Posterior cingulate gyrus (tissue), 11 donors: ENCODE data around the gene EIF6.
"Not testable (repeated sequence)": the region's sequence is repeated elsewhere in the genome, so short reads cannot be mapped to it uniquely, and the experiment has no call there.

Source experiments
- DNase-seq, 10 donors: peaks; one replicate each; pipeline versions ENCODE4 v3.0.0 to v3.0.0-alpha.2; 2020 to 2021; ENCODE audit warnings: mixed read lengths in 3 of 10
- intact Hi-C: fragments of 100-400 bp; cut with DNase I; formaldehyde crosslinking; loops from one replicate; pipeline ENCODE4 v1.15.1; 2023

The EIF6 gene

GRCh38 chr20:35284267-35284991, at the start of gene EIF6:
TSS of gene EIF6 (minus strand) at chr20:35284772. CDS start at chr20:35284487, 285 bp downstream.
- intact Hi-C loops, result no loop called here
- peak; percentile 61 to 97 (median 83) for DNase-seq

GRCh38 chr20:35333606-35334005, 49.0 kb upstream of the EIF6 start:
- intact Hi-C loops, result no loop called here
- DNase-seq, result no peak

- DNase-seq, result no peak
- intact Hi-C loops, result no loop called here
Observed at GRCh38 chr20:35332540-35333200, 48.1 kb upstream of the EIF6 start.

GRCh38 chr20:35329435-35330139, 45.0 kb upstream of the EIF6 start:
- intact Hi-C loops, result no loop called here
- DNase-seq, result no peak

- intact Hi-C loops, result no loop called here
- no peak for DNase-seq
Observed at GRCh38 chr20:35328689-35329088, 44.1 kb upstream of the EIF6 start.

GRCh38 chr20:35328095-35328685, 43.6 kb upstream of the EIF6 start:
- no peak for DNase-seq
- intact Hi-C loops, result no loop called here

GRCh38 chr20:35327074-35327976, 42.8 kb upstream of the EIF6 start:
- intact Hi-C loops, result no loop called here
- no peak for DNase-seq

GRCh38 chr20:35326740-35327073, 42.1 kb upstream of the EIF6 start:
- intact Hi-C loops, result no loop called here

GRCh38 chr20:35326021-35326739, 41.6 kb upstream of the EIF6 start:
- intact Hi-C loops, result no loop called here
- DNase-seq, result no peak

More at GRCh38 chr20:35326740-35327073, 42.1 kb upstream of the EIF6 start:
- no peak for DNase-seq

- intact Hi-C loops, result no loop called here
- no peak for DNase-seq
Observed at GRCh38 chr20:35325401-35325800, 40.8 kb upstream of the EIF6 start.

GRCh38 chr20:35320396-35321126, 36.0 kb upstream of the EIF6 start:
- no peak for DNase-seq

GRCh38 chr20:35319871-35320197, 35.3 kb upstream of the EIF6 start:
- intact Hi-C loops, result no loop called here
- DNase-seq, result no peak

More at GRCh38 chr20:35320396-35321126, 36.0 kb upstream of the EIF6 start:
- intact Hi-C loops, result no loop called here

- no peak for DNase-seq
- intact Hi-C loops, result no loop called here
Observed at GRCh38 chr20:35319192-35319870, 34.8 kb upstream of the EIF6 start.

- no peak for DNase-seq
- intact Hi-C loops, result no loop called here
Observed at GRCh38 chr20:35318502-35319157, 34.1 kb upstream of the EIF6 start.

GRCh38 chr20:35317416-35318210, 33.0 kb upstream of the EIF6 start:
- intact Hi-C loops, result no loop called here
- no peak for DNase-seq

- intact Hi-C loops, result no loop called here
- DNase-seq, result no peak
Observed at GRCh38 chr20:35316086-35316485, 31.5 kb upstream of the EIF6 start.

GRCh38 chr20:35315632-35316020, 31.1 kb upstream of the EIF6 start:
- DNase-seq, intact Hi-C loops: not testable (repeated sequence)
